HepG2 (cell line): Measurements from ENCODE around the gene ODAD4. TPM values are rescaled to one million over a fixed set of nuclear protein-coding genes. Genes with fewer than 3 reads are reported as not detected.

Experiments
- GATAD2A ChIP-seq: IDR thresholded peaks from 2 replicates; pipeline ENCODE4 v1.6.1; 2016
- GFI1 ChIP-seq: sonication (generic); formaldehyde crosslinking; IDR thresholded peaks from 2 replicates; pipeline ENCODE4 v1.5.0; 2020; ENCODE audit warnings: missing genetic modification reagents, mild to moderate bottlenecking, borderline replicate concordance
- MAFG ChIP-seq: sonication (generic); formaldehyde crosslinking; IDR thresholded peaks from 2 replicates; pipeline ENCODE4 v1.5.1; 2020; ENCODE audit warnings: mild to moderate bottlenecking, missing genetic modification reagents
- NFKBIZ ChIP-seq: IDR thresholded peaks from 2 replicates; pipeline ENCODE4 v1.6.1; 2018; ENCODE audit warnings: missing genetic modification reagents, missing compliant biosample characterization
- RBM22 ChIP-seq: fragments of 200-400 bp; formaldehyde crosslinking; optimal IDR thresholded peaks from 2 replicates; pipeline ENCODE3; 2017; ENCODE audit warnings: mild to moderate bottlenecking, low read length, moderate library complexity
- RBM39 ChIP-seq: fragments of 200-400 bp; formaldehyde crosslinking; IDR thresholded peaks from one replicate; pipeline ENCODE4 v1.6.1; 2018; ENCODE audit warnings: antibody characterized with exemption, mild to moderate bottlenecking, low read depth, low read length; ENCODE audit not compliant: poor library complexity, severe bottlenecking
- SOX5 ChIP-seq: IDR thresholded peaks from 2 replicates; pipeline ENCODE4 v1.6.1; 2016; ENCODE audit warnings: borderline replicate concordance
- ZNF138 ChIP-seq: sonication (generic); formaldehyde crosslinking; IDR thresholded peaks from 2 replicates; pipeline ENCODE4 v1.5.0; 2020; ENCODE audit warnings: mild to moderate bottlenecking, low read depth, missing genetic modification reagents
- ZNF256 ChIP-seq: sonication (generic); formaldehyde crosslinking; conservative IDR thresholded peaks from 2 replicates; pipeline ENCODE4 v1.4.0; 2020; ENCODE audit warnings: missing genetic modification reagents
- ZNF282 ChIP-seq: fragments of 450-650 bp; IDR thresholded peaks from 2 replicates; pipeline ENCODE4 v1.6.1; 2018; ENCODE audit not compliant: partially characterized antibody
- ZNF329 ChIP-seq: sonication (generic); formaldehyde crosslinking; IDR thresholded peaks from 2 replicates; pipeline ENCODE4 v1.9.0; 2021; ENCODE audit warnings: low read depth, mild to moderate bottlenecking, missing genetic modification reagents
- ZNF33B ChIP-seq: sonication (generic); formaldehyde crosslinking; IDR thresholded peaks from 2 replicates; pipeline ENCODE4 v1.5.1; 2020; ENCODE audit warnings: mild to moderate bottlenecking, missing genetic modification reagents
- ZNF350 ChIP-seq: sonication (generic); formaldehyde crosslinking; IDR thresholded peaks from 2 replicates; pipeline ENCODE4 v1.4.0; 2020; ENCODE audit warnings: mild to moderate bottlenecking, low read depth, missing genetic modification reagents, borderline replicate concordance
- ZNF431 ChIP-seq: sonication (generic); formaldehyde crosslinking; IDR thresholded peaks from 2 replicates; pipeline ENCODE4 v1.9.0; 2022; ENCODE audit warnings: missing genetic modification reagents, low read depth, mild to moderate bottlenecking, borderline replicate concordance
- ZNF546 ChIP-seq: sonication (generic); formaldehyde crosslinking; conservative IDR thresholded peaks from 2 replicates; pipeline ENCODE4 v1.8.1; 2023; ENCODE audit warnings: mild to moderate bottlenecking, missing genetic modification reagents
- ZNF550 ChIP-seq: sonication (generic); formaldehyde crosslinking; IDR thresholded peaks from 2 replicates; pipeline ENCODE4 v1.4.0; 2020; ENCODE audit warnings: mild to moderate bottlenecking, missing genetic modification reagents, borderline replicate concordance
- ZNF768 ChIP-seq: sonication (generic); formaldehyde crosslinking; IDR thresholded peaks from 2 replicates; pipeline ENCODE4 v1.4.0; 2020; ENCODE audit warnings: missing genetic modification reagents
- polyA plus RNA-seq, 8 experiments: library from polyadenylated mRNA; depleted of rRNA in 3 of 8; stranded (reverse) in 7 of 8; unstranded in 1 of 8; fragments of >200 nt; fragmentation: Illumina TruSeq in 4 of 8; extraction: Trizol in 4 of 8; gene quantifications; 2 replicates each; pipeline versions ENCODE4 v1.2.1 to v1.2.3, GENCODE V29; 2011 to 2016; ENCODE audit warnings: low read depth in 4 of 8, missing spikeins in 1 of 8, mixed read lengths in 1 of 8; ENCODE audit not compliant: insufficient read depth in 1 of 8
- total RNA-seq, 5 experiments: library from RNA; depleted of rRNA; stranded (reverse); fragments of >200 nt; fragmentation: Illumina TruSeq; extraction: Trizol; gene quantifications; 2 replicates each; pipeline ENCODE4 v1.2.3, GENCODE V29; 2016; ENCODE audit warnings: low read depth in 1 of 5
- TF ChIP-seq, protein P1 (sequence below): sonication (generic); formaldehyde crosslinking; IDR thresholded peaks from 2 replicates; pipeline ENCODE4 v1.4.0; 2020; ENCODE audit warnings: missing genetic modification reagents
- TF ChIP-seq, protein P2 (sequence below): sonication (generic); formaldehyde crosslinking; IDR thresholded peaks from 2 replicates; pipeline ENCODE4 v1.8.1; 2022; ENCODE audit warnings: mild to moderate bottlenecking, missing genetic modification reagents
- TF ChIP-seq, protein P3 (sequence below): fragments of 450-650 bp; IDR thresholded peaks from 2 replicates; pipeline ENCODE4 v1.6.1; 2017
- TF ChIP-seq, protein P4 (sequence below): sonication (generic); formaldehyde crosslinking; IDR thresholded peaks from 2 replicates; pipeline ENCODE4 v1.8.0; 2022; ENCODE audit warnings: missing genetic modification reagents, low read depth, mild to moderate bottlenecking, borderline replicate concordance
- TF ChIP-seq, protein P5 (sequence below): sonication (generic); formaldehyde crosslinking; conservative IDR thresholded peaks from 2 replicates; pipeline ENCODE4 v1.4.0; 2020; ENCODE audit warnings: missing genetic modification reagents

Gene ODAD4
- total and polyA plus RNA-seq, 2 of the 13 experiments (the other 11 are each of a cell fraction or from before 2014, with no cell fraction given) = 0.48 to 0.53 TPM

DNA sequence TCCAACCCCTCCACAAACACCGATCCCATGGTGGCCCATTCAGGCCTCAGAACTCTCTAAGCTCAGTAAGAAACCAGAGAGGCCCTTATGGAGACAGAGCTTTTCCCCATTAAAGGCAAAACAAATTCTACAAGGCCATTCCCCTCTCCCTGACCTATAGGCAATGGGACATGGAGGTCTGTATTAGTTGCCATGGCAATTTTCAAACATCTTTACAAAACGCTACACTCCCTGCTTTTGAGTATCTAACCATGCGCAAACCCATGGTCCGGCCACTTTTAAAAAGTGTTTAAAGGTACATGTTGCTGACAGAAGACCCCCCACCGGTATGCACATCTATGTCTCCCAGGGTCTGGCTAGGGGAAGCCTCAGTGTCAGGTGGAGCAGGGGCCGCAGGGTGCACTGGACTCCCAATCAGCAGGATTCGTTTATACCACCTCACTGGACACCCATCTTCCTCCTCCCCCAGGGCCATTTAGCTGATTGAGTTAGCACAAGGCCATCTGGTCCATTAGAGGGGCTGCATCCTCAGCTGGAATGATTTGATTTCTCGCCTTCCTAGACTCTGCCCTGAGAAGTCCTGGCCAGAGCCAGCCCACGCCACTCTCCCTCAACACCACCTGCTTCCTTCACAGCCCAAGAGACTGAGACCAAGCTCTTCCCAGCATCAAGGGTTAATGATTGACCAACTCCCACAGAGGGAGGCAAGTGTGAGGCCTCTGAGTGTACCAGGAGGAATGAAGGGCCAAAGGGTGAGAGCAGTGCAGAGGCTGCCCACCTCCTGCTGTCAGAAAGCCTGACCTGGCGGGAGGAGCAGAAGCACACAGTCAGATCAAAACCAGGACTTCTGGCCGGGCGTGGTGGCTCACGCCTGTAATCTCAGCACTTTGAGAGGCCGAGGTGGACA, 22.5 kb upstream of the ODAD4 start (continued):
- TF ChIP-seq ZNF282 (no peak), GATAD2A (peak; percentile 96), SOX5 (CRISPR knock-in tag) (peak; percentile 66), ZNF256 (CRISPR knock-in tag) (no peak), RBM39 (no peak), MAFG (no peak), ZNF546 (CRISPR knock-in tag) (no peak), ZNF138 (CRISPR knock-in tag) (no peak), RBM22 (peak; percentile 52), ZNF768 (CRISPR knock-in tag) (peak; percentile 39; the same call in 1 of the 2 replicates), ZNF350 (CRISPR knock-in tag) (peak; percentile 88; the same call in 1 of the 2 replicates), ZNF550 (CRISPR knock-in tag) (no peak), GFI1 (CRISPR knock-in tag) (peak; percentile 92), ZNF329 (CRISPR knock-in tag) (no peak), NFKBIZ (peak; percentile 43; the same call in 1 of the 2 replicates), ZNF431 (CRISPR knock-in tag) (no peak; the same call in 1 of the 2 replicates), ZNF33B (peak; percentile 37; the same call in 1 of the 2 replicates)
- TF ChIP-seq, protein P1, sequence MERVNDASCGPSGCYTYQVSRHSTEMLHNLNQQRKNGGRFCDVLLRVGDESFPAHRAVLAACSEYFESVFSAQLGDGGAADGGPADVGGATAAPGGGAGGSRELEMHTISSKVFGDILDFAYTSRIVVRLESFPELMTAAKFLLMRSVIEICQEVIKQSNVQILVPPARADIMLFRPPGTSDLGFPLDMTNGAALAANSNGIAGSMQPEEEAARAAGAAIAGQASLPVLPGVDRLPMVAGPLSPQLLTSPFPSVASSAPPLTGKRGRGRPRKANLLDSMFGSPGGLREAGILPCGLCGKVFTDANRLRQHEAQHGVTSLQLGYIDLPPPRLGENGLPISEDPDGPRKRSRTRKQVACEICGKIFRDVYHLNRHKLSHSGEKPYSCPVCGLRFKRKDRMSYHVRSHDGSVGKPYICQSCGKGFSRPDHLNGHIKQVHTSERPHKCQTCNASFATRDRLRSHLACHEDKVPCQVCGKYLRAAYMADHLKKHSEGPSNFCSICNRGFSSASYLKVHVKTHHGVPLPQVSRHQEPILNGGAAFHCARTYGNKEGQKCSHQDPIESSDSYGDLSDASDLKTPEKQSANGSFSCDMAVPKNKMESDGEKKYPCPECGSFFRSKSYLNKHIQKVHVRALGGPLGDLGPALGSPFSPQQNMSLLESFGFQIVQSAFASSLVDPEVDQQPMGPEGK (CRISPR knock-in tag) = peak; percentile 67
- TF ChIP-seq, protein P2, sequence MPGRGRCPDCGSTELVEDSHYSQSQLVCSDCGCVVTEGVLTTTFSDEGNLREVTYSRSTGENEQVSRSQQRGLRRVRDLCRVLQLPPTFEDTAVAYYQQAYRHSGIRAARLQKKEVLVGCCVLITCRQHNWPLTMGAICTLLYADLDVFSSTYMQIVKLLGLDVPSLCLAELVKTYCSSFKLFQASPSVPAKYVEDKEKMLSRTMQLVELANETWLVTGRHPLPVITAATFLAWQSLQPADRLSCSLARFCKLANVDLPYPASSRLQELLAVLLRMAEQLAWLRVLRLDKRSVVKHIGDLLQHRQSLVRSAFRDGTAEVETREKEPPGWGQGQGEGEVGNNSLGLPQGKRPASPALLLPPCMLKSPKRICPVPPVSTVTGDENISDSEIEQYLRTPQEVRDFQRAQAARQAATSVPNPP = peak; percentile 75; the same call in 1 of the 2 replicates
- TF ChIP-seq, protein P3, sequence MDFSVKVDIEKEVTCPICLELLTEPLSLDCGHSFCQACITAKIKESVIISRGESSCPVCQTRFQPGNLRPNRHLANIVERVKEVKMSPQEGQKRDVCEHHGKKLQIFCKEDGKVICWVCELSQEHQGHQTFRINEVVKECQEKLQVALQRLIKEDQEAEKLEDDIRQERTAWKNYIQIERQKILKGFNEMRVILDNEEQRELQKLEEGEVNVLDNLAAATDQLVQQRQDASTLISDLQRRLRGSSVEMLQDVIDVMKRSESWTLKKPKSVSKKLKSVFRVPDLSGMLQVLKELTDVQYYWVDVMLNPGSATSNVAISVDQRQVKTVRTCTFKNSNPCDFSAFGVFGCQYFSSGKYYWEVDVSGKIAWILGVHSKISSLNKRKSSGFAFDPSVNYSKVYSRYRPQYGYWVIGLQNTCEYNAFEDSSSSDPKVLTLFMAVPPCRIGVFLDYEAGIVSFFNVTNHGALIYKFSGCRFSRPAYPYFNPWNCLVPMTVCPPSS = no peak
- TF ChIP-seq, protein P4, sequence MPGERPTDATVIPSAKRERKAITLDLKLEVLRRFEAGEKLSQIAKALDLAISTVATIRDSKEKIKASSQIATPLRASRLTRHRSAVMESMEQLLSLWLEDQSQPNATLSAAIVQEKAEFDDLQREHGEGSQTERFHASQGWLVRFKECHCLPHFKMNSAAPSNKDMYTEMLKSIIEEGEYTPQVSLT = no peak
- TF ChIP-seq, protein P5, sequence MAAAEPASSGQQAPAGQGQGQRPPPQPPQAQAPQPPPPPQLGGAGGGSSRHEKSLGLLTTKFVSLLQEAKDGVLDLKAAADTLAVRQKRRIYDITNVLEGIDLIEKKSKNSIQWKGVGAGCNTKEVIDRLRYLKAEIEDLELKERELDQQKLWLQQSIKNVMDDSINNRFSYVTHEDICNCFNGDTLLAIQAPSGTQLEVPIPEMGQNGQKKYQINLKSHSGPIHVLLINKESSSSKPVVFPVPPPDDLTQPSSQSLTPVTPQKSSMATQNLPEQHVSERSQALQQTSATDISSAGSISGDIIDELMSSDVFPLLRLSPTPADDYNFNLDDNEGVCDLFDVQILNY (CRISPR knock-in tag) = no peak
